HG02759 (cell line): ENCODE measurements around the gene CALHM5.
"Not testable (repeated sequence)": the region's sequence is repeated elsewhere in the genome, so short reads cannot be mapped to it uniquely, and the experiment has no call there.

Experiments used
- ATAC-seq: cut with Tn5 transposase; IDR thresholded peaks from one replicate; pipeline ENCODE4 v1.9.1; 2021; ENCODE audit warnings: mild to moderate bottlenecking, moderate library complexity; ENCODE audit not compliant: unreplicated experiment

Gene CALHM5

GRCh38 chr6:116511424-116512110, at the start of gene CALHM5:
Gene CALHM5 (plus strand): TSS chr6:116511639. CDS start chr6:116511697, 58 bp downstream.
- ATAC-seq, result no peak

GRCh38 chr6:116461932-116462885, 49.2 kb upstream of the CALHM5 start:
- ATAC-seq, result peak; percentile 87

- no peak for ATAC-seq
Observed at GRCh38 chr6:116463301-116463700, 48.1 kb upstream of the CALHM5 start.

GRCh38 chr6:116465246-116465645, 46.2 kb upstream of the CALHM5 start:
- ATAC-seq, result no peak

GRCh38 chr6:116467096-116467495, 44.3 kb upstream of the CALHM5 start:
- no peak for ATAC-seq

- ATAC-seq, result no peak
Observed at GRCh38 chr6:116467514-116467913, 43.9 kb upstream of the CALHM5 start.

- ATAC-seq, result no peak
Observed at GRCh38 chr6:116468293-116468692, 43.1 kb upstream of the CALHM5 start.

GRCh38 chr6:116471531-116471930, 39.9 kb upstream of the CALHM5 start:
- no peak for ATAC-seq

GRCh38 chr6:116472706-116473105, 38.7 kb upstream of the CALHM5 start:
- ATAC-seq, result no peak

- no peak for ATAC-seq
Observed at GRCh38 chr6:116475141-116475540, 36.3 kb upstream of the CALHM5 start.

GRCh38 chr6:116476002-116476678, 35.3 kb upstream of the CALHM5 start:
- ATAC-seq, result peak; percentile 100

GRCh38 chr6:116482780-116483179, 28.7 kb upstream of the CALHM5 start:
- no peak for ATAC-seq

GRCh38 chr6:116483616-116484015, 27.8 kb upstream of the CALHM5 start:
- no peak for ATAC-seq

GRCh38 chr6:116485559-116486184, 25.8 kb upstream of the CALHM5 start:
- no peak for ATAC-seq

- no peak for ATAC-seq
Observed at GRCh38 chr6:116491610-116492330, 19.7 kb upstream of the CALHM5 start.

- ATAC-seq, result no peak
Observed at GRCh38 chr6:116492331-116493067, 18.9 kb upstream of the CALHM5 start.

GRCh38 chr6:116495161-116495560, 16.3 kb upstream of the CALHM5 start:
- not testable (repeated sequence) for ATAC-seq

- ATAC-seq, result no peak
Observed at GRCh38 chr6:116497113-116497676, 14.2 kb upstream of the CALHM5 start.

GRCh38 chr6:116500969-116501433, 10.4 kb upstream of the CALHM5 start:
- no peak for ATAC-seq
